ENCODE data around the gene PHF2.

The PHF2 gene

GRCh38 chr9:93652604-93653592 lies 76.5 kb downstream of the PHF2 start:
- H3K4me3 ChIP-seq (ENCODE audit: low read depth, low read length) = no peak overlapping the region
- TF ChIP-seq CTCF (IDR thresholded peaks at IDR 0.05; ENCODE audit: low read depth, low read length) = no peak

GRCh38 chr9:93653760-93654159 lies 77.4 kb downstream of the PHF2 start:
- no peak for TF ChIP-seq CTCF (IDR thresholded peaks at IDR 0.05; ENCODE audit: low read depth, low read length)
- H3K4me3 ChIP-seq (ENCODE audit: low read depth, low read length) = no peak overlapping the region

GRCh38 chr9:93654351-93654961 lies 78.1 kb downstream of the PHF2 start:
- TF ChIP-seq CTCF (IDR thresholded peaks at IDR 0.05; ENCODE audit: low read depth, low read length) = no peak
- H3K4me3 ChIP-seq (ENCODE audit: low read depth, low read length) = no peak overlapping the region

GRCh38 chr9:93655621-93656425 lies 79.4 kb downstream of the PHF2 start:
- TF ChIP-seq CTCF (IDR thresholded peaks at IDR 0.05; ENCODE audit: low read depth, low read length) = no peak

GRCh38 chr9:93656426-93657239 lies 80.2 kb downstream of the PHF2 start:
- H3K4me3 ChIP-seq (ENCODE audit: low read depth, low read length) = no peak overlapping the region
- no peak for TF ChIP-seq CTCF (IDR thresholded peaks at IDR 0.05; ENCODE audit: low read depth, low read length)

More at GRCh38 chr9:93655621-93656425, 79.4 kb downstream of the PHF2 start:
- no peak overlapping the region for H3K4me3 ChIP-seq (ENCODE audit: low read depth, low read length)

- no peak for TF ChIP-seq CTCF (IDR thresholded peaks at IDR 0.05; ENCODE audit: low read depth, low read length)
- H3K4me3 ChIP-seq (ENCODE audit: low read depth, low read length) = no peak overlapping the region
Observed at GRCh38 chr9:93657331-93658111, 81.1 kb downstream of the PHF2 start.
